Thyroid gland (tissue), 4 donors: ENCODE measurements around the gene ABCC10. TPM values are rescaled to one million over a fixed set of nuclear protein-coding genes. Genes with fewer than 3 reads are reported as not detected.
"Not testable (repeated sequence)": the region's sequence is repeated elsewhere in the genome, so short reads cannot be mapped to it uniquely, and the experiment has no call there.

Experiments used
- DNase-seq, 2 donors: peaks; one replicate each; pipeline ENCODE4 v3.0.0-alpha.2; 2019
- H3K27ac ChIP-seq, 3 donors: fragments of 200-600 bp; sonication (generic); 1 replicate in 2 of 3; 2 replicates in 1 of 3; pipeline ENCODE4 v1.5.1; 2016 to 2019; ENCODE audit warnings: mild to moderate bottlenecking in 1 of 3, moderate library complexity in 1 of 3
- H3K27me3 ChIP-seq: fragments of 200-600 bp; sonication (generic); one replicate; pipeline ENCODE4 v1.5.1; 2019
- H3K36me3 ChIP-seq, 2 donors: fragments of 200-600 bp; sonication (generic); one replicate each; pipeline ENCODE4 v1.5.1; 2016 to 2019
- H3K4me1 ChIP-seq, 2 donors: fragments of 200-600 bp; sonication (generic); one replicate each; pipeline ENCODE4 v1.5.1; 2017 to 2019
- H3K4me3 ChIP-seq, 3 donors: fragments of 200-600 bp; sonication (generic); replicated peaks in 1 of 3; 1 replicate in 2 of 3; 2 replicates in 1 of 3; pipeline ENCODE4 v1.5.1; 2016; ENCODE audit warnings: mild to moderate bottlenecking in 1 of 3
- H3K9me3 ChIP-seq: fragments of 200-600 bp; sonication (generic); one replicate; pipeline ENCODE4 v1.5.1; 2017
- CTCF ChIP-seq, 6 experiments: fragments of 200-600 bp in 3 of 6; fragments of 450-650 bp in 3 of 6; sonication (generic) in 3 of 6; IDR thresholded peaks; one replicate each; pipeline ENCODE4 v1.5.1; 2016 to 2019; ENCODE audit warnings: antibody characterized with exemption in 6 of 6, mild to moderate bottlenecking in 2 of 6, inconsistent platforms in 1 of 6, moderate library complexity in 1 of 6
- POLR2A ChIP-seq, 2 donors: fragments of 450-650 bp; IDR thresholded peaks; one replicate each; pipeline ENCODE4 v1.6.1; 2017; ENCODE audit warnings: antibody characterized with exemption in 2 of 2, mild to moderate bottlenecking in 2 of 2, moderate library complexity in 1 of 2
- WGBS, 2 donors: methylation state at CpG; one replicate each; pipeline ENCODE4 v1.1.5; 2017; 5-methylcytosine and 5-hydroxymethylcytosine counted together
- intact Hi-C: fragments of 100-400 bp; cut with DNase I; formaldehyde crosslinking; loops from one replicate; pipeline ENCODE4 v1.15.1; 2023
- total RNA-seq, 4 donors: library from RNA; depleted of rRNA; stranded (reverse); fragments of >200 nt; gene quantifications; one replicate each; pipeline ENCODE4 v1.2.3, GENCODE V29; 2016

The ABCC10 gene
- total RNA-seq: 10 to 100 TPM; 10.5 to 24.3 (median 19.3) TPM

- intact Hi-C loops: loop anchor here (10.0 kb wide), 1 partner anchor 53 kb away; no protein-coding TSS in a partner anchor
- Histone ChIP-seq H3K36me3 (peaks cover 0 to 5% of the 10 kb centered on the region in 2 donors), H3K27ac (peak within 1 kb of the TSS; percentile 54 to 83 (median 81)), H3K9me3 (no peaks in the 10 kb centered on the region), H3K4me3 (peak within 1 kb of the TSS; percentile 67 to 91 (median 75)), H3K4me1 (peaks cover 10 to 14% of the 10 kb centered on the region in 2 donors), H3K27me3 (no peaks in the 10 kb centered on the region)
- peak; percentile 96 to 97 for DNase-seq
- TF ChIP-seq POLR2A (IDR thresholded peaks at IDR 0.05): peak; percentile 48 to 69
- TF ChIP-seq CTCF (IDR thresholded peaks at IDR 0.05): peak in 3 of 6 experiments; percentile 32 to 44 (median 41)
- 0 to 1% methylated on average over 42 to 48 of the region's 49 CpGs for WGBS, 2 donors
Observed at GRCh38 chr6:43427406-43428111, at the start of gene ABCC10. Gene ABCC10 (plus strand): TSS chr6:43427541. CDS start chr6:43427979, 438 bp downstream.

GRCh38 chr6:43377710-43378229 is 49.6 kb upstream of the ABCC10 start:
- no peak for DNase-seq
- Histone ChIP-seq H3K27ac (no peak overlapping the region), H3K27me3 (no peaks in the 10 kb centered on the region), H3K4me1 (no peaks in the 10 kb centered on the region), H3K36me3 (no peaks in the 10 kb centered on the region), H3K4me3 (no peak overlapping the region), H3K9me3 (no peaks in the 10 kb centered on the region)
- no peak for TF ChIP-seq POLR2A (IDR thresholded peaks at IDR 0.05)
- TF ChIP-seq CTCF (IDR thresholded peaks at IDR 0.05): no peak
- intact Hi-C loops: loop anchor here (10.0 kb wide), 1 partner anchor 47 kb away; the partner anchor contains the start of gene ABCC10
- 72 to 93% methylated on average over 2 of the region's 2 CpGs for WGBS, 2 donors

- Histone ChIP-seq H3K4me1 (no peaks in the 10 kb centered on the region), H3K4me3 (no peak overlapping the region), H3K27me3 (no peaks in the 10 kb centered on the region), H3K9me3 (no peaks in the 10 kb centered on the region), H3K36me3 (no peaks in the 10 kb centered on the region), H3K27ac (no peak overlapping the region)
- intact Hi-C loops: loop anchor here (10.0 kb wide), 1 partner anchor 46 kb away; the partner anchor contains the start of gene ABCC10
- 51 to 74% methylated on average over 3 of the region's 3 CpGs for WGBS, 2 donors
- no peak for TF ChIP-seq CTCF (IDR thresholded peaks at IDR 0.05)
- TF ChIP-seq POLR2A (IDR thresholded peaks at IDR 0.05): no peak
- no peak for DNase-seq
Observed at GRCh38 chr6:43378631-43379030, 48.7 kb upstream of the ABCC10 start.

GRCh38 chr6:43380858-43381257 is 46.5 kb upstream of the ABCC10 start:
- 67 to 75% methylated on average over 9 of the region's 9 CpGs for WGBS, 2 donors
- H3K4me3 ChIP-seq, H3K27me3 ChIP-seq, H3K27ac ChIP-seq, H3K4me1 ChIP-seq, intact Hi-C loops, DNase-seq, H3K9me3 ChIP-seq, H3K36me3 ChIP-seq: not testable (repeated sequence)

GRCh38 chr6:43383021-43383667 is 44.2 kb upstream of the ABCC10 start:
- no peak for TF ChIP-seq CTCF (IDR thresholded peaks at IDR 0.05)
- TF ChIP-seq POLR2A (IDR thresholded peaks at IDR 0.05): no peak
- no peaks in the 10 kb centered on the region for H3K27me3 ChIP-seq
- no peaks in the 10 kb centered on the region for H3K9me3 ChIP-seq
- no peaks in the 10 kb centered on the region for H3K4me1 ChIP-seq
- 85 to 87% methylated on average over 6 of the region's 6 CpGs for whole genome bisulfite sequencing, 2 donors
- H3K4me3 ChIP-seq: no peak overlapping the region
- no peak for DNase-seq
- H3K36me3 ChIP-seq: no peaks in the 10 kb centered on the region
- intact Hi-C loops: no loop called here
- H3K27ac ChIP-seq: no peak overlapping the region
